A673 (cell line): ENCODE measurements around the gene ZNF267. TPM values are rescaled to one million over a fixed set of nuclear protein-coding genes. Genes with fewer than 3 reads are reported as not detected.
"Not testable (repeated sequence)": the region's sequence is repeated elsewhere in the genome, so short reads cannot be mapped to it uniquely, and the experiment has no call there.

Experiments used
- BruUV-seq: library from RNA; stranded (reverse); fragments of 400-500 nt; replicated peaks from 2 replicates; lab custom pipeline; 2021; lab: Mats Ljungman, UMichigan
- CTCF ChIA-PET: fragments of 300-600 bp; sonication (Branson Sonifier 250); formaldehyde crosslinking; loops from one replicate; lab custom pipeline; 2022; ENCODE audit warnings: antibody characterized with exemption; lab: Charles Lee
- POLR2A ChIA-PET: fragments of 300-600 bp; sonication (Branson Sonifier 250); formaldehyde crosslinking; loops from one replicate; lab custom pipeline; 2022; ENCODE audit warnings: antibody characterized with exemption; ENCODE audit not compliant: low non-redundant PET; lab: Charles Lee
- DNase-seq: peaks from one replicate; pipeline ENCODE4 v3.0.0-alpha.2; 2015; ENCODE audit warnings: low spot score
- H3K27ac ChIP-seq: fragments of 200-600 bp; sonication (generic); 2 replicates; pipeline ENCODE4 v1.5.1; 2016; ENCODE audit warnings: mixed run types, low read depth, mild to moderate bottlenecking, mixed read lengths, antibody characterized with exemption, low read length; ENCODE audit not compliant: poor library complexity, severe bottlenecking
- H3K27me3 ChIP-seq: fragments of 200-600 bp; sonication (generic); replicated peaks from 2 replicates; pipeline ENCODE4 v1.6.1; 2017; ENCODE audit warnings: mixed run types, low read depth, mild to moderate bottlenecking, mixed read lengths, antibody characterized with exemption, low read length; ENCODE audit not compliant: insufficient read depth, poor library complexity
- H3K36me3 ChIP-seq: fragments of 200-600 bp; sonication (generic); 2 replicates; pipeline ENCODE4 v1.6.1; 2016; ENCODE audit warnings: mixed run types, mild to moderate bottlenecking, mixed read lengths, antibody characterized with exemption, low read length; ENCODE audit not compliant: insufficient read depth, poor library complexity, severe bottlenecking
- H3K4me1 ChIP-seq: fragments of 200-600 bp; sonication (generic); 2 replicates; pipeline ENCODE4 v1.6.1; 2017; ENCODE audit warnings: mixed run types, mild to moderate bottlenecking, mixed read lengths, antibody characterized with exemption, low read length; ENCODE audit not compliant: insufficient read depth, poor library complexity, severe bottlenecking
- H3K4me3 ChIP-seq: fragments of 200-600 bp; sonication (generic); 2 replicates; pipeline ENCODE4 v1.5.1; 2016; ENCODE audit warnings: low read depth, mixed run types, mild to moderate bottlenecking, mixed read lengths, low read length; ENCODE audit not compliant: poor library complexity, severe bottlenecking
- H3K9me3 ChIP-seq: fragments of 200-600 bp; sonication (generic); 2 replicates; pipeline ENCODE4 v1.6.1; 2016; ENCODE audit warnings: mixed run types, low read depth, mild to moderate bottlenecking, mixed read lengths, antibody characterized with exemption, low read length; ENCODE audit not compliant: poor library complexity, severe bottlenecking
- EZH2 ChIP-seq: fragments of 200-600 bp; sonication (generic); IDR thresholded peaks from 2 replicates; pipeline ENCODE4 v1.6.1; 2017; ENCODE audit warnings: borderline replicate concordance, low read depth, mild to moderate bottlenecking, mixed read lengths, antibody characterized with exemption, low read length; ENCODE audit not compliant: poor library complexity, severe bottlenecking
- intact Hi-C: fragments of 100-400 bp; cut with micrococcal nuclease; formaldehyde crosslinking; loops from one replicate; pipeline ENCODE4 v1.10.0; 2022; ENCODE audit not compliant: unreplicated experiment
- total RNA-seq: library from RNA; stranded (reverse); gene quantifications from 2 replicates; pipeline ENCODE4 v1.2.3, GENCODE V29; 2021
- TF ChIP-seq, protein P1 (sequence below): fragments of 300-800, 200-600 bp; sonication (generic); conservative IDR thresholded peaks from 2 replicates; pipeline ENCODE4 v1.5.1; 2017; ENCODE audit warnings: low read depth, mild to moderate bottlenecking, antibody characterized with exemption, low read length, moderate library complexity, mixed read lengths

ZNF267 gene
- total RNA-seq, 1 experiment from 2014 or later = 23.0 TPM

- DNase-seq = no peak
These were observed 30.7 kb upstream of the ZNF267 start for GRCh38 chr16:31842864-31843263.

DNA sequence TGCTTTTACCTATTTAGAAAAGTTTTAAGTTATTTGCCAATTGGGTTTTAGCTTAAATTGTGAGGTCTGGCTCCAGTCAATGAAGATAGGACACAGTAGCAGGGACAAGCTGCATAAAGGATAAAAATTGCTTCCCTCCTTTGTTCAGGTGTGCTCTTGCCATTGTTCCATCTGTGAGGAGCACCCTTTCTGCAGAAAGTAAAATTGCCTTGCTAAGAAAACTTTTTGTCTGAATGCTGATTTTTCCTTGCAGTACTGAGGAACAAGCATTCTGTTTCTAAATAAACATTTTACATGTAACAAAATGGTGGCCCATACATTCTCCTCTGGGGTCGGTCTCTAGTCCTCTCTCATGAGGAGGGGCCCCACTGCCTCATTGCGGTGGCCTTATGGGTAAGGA lies 25.0 kb upstream of the ZNF267 start:
- BruUV-seq, H3K36me3 ChIP-seq, CTCF ChIA-PET, H3K4me1 ChIP-seq, DNase-seq, H3K4me3 ChIP-seq, intact Hi-C loops, H3K27me3 ChIP-seq, POLR2A ChIA-PET, H3K27ac ChIP-seq: not testable (repeated sequence)
- peaks cover 23% of the 10 kb centered on the region for H3K9me3 ChIP-seq

More at GRCh38 chr16:31842864-31843263, 30.7 kb upstream of the ZNF267 start:
- no peak for TF ChIP-seq EZH2
- TF ChIP-seq, protein P1, sequence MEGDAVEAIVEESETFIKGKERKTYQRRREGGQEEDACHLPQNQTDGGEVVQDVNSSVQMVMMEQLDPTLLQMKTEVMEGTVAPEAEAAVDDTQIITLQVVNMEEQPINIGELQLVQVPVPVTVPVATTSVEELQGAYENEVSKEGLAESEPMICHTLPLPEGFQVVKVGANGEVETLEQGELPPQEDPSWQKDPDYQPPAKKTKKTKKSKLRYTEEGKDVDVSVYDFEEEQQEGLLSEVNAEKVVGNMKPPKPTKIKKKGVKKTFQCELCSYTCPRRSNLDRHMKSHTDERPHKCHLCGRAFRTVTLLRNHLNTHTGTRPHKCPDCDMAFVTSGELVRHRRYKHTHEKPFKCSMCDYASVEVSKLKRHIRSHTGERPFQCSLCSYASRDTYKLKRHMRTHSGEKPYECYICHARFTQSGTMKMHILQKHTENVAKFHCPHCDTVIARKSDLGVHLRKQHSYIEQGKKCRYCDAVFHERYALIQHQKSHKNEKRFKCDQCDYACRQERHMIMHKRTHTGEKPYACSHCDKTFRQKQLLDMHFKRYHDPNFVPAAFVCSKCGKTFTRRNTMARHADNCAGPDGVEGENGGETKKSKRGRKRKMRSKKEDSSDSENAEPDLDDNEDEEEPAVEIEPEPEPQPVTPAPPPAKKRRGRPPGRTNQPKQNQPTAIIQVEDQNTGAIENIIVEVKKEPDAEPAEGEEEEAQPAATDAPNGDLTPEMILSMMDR = no peak
- no peak overlapping the region for H3K4me3 ChIP-seq
- POLR2A ChIA-PET = no interaction called here
- peaks cover 6% of the 10 kb centered on the region for H3K9me3 ChIP-seq
- CTCF ChIA-PET = no interaction called here
- no peak overlapping the region for H3K27ac ChIP-seq
- BruUV-seq = no TSS peak
- intact Hi-C loops = no loop called here
- H3K4me1 ChIP-seq = no peaks in the 10 kb centered on the region
- H3K27me3 ChIP-seq = no peaks in the 10 kb centered on the region
- no peaks in the 10 kb centered on the region for H3K36me3 ChIP-seq

- intact Hi-C loops = no loop called here
- Histone ChIP-seq H3K27me3 (no peaks in the 10 kb centered on the region), H3K36me3 (no peaks in the 10 kb centered on the region), H3K4me1 (no peaks in the 10 kb centered on the region), H3K27ac (no peak overlapping the region), H3K4me3 (no peak overlapping the region), H3K9me3 (peaks cover 14% of the 10 kb centered on the region)
- BruUV-seq = no TSS peak
- no peak for DNase-seq
- POLR2A ChIA-PET = no interaction called here
- CTCF ChIA-PET = no interaction called here
- no peak for TF ChIP-seq EZH2
- TF ChIP-seq, protein P1 = no peak
These were observed 20.3 kb upstream of the ZNF267 start for GRCh38 chr16:31853291-31853690.

GRCh38 chr16:31860508-31860907 lies 13.1 kb upstream of the ZNF267 start:
- POLR2A ChIA-PET = no interaction called here
- no peaks in the 10 kb centered on the region for H3K9me3 ChIP-seq
- no peak for DNase-seq
- no peaks in the 10 kb centered on the region for H3K4me1 ChIP-seq
- intact Hi-C loops = loop anchor here (10.0 kb wide), 4 partner anchors 146 to 906 kb away; partner anchors contain the start of genes HSD3B7 and SETD1A
- H3K36me3 ChIP-seq = no peaks in the 10 kb centered on the region
- H3K27ac ChIP-seq = no peak overlapping the region
- peaks cover 20% of the 10 kb centered on the region for H3K27me3 ChIP-seq
- TF ChIP-seq, protein P1 = no peak
- TF ChIP-seq EZH2 = no peak
- CTCF ChIA-PET = no interaction called here
- no TSS peak for BruUV-seq
- H3K4me3 ChIP-seq = no peak overlapping the region
